Neural crest cell (in vitro differentiated cells): ENCODE results near the gene KIF26B. TPM values are rescaled to one million over a fixed set of nuclear protein-coding genes. Genes with fewer than 3 reads are reported as not detected.
"Not testable (repeated sequence)": the region's sequence is repeated elsewhere in the genome, so short reads cannot be mapped to it uniquely, and the experiment has no call there.

Experiments used
- DNase-seq: peaks from one replicate; pipeline ENCODE4 v3.0.0; 2021; ENCODE audit warnings: low read depth, mixed read lengths, low spot score
- H3K27ac Mint-ChIP-seq: one replicate; pipeline ENCODE4 v1.8.0; 2021; ENCODE audit warnings: mild to moderate bottlenecking, mixed read lengths; ENCODE audit not compliant: unreplicated experiment
- H3K27me3 Mint-ChIP-seq: 2 replicates; pipeline ENCODE4 v1.8.0; 2021; ENCODE audit warnings: low read depth, mild to moderate bottlenecking, mixed read lengths
- H3K36me3 Mint-ChIP-seq: 2 replicates; pipeline ENCODE4 v1.8.0; 2021; ENCODE audit warnings: low read depth, mild to moderate bottlenecking, mixed read lengths
- H3K4me1 Mint-ChIP-seq: 2 replicates; pipeline ENCODE4 v1.8.0; 2021; ENCODE audit warnings: mixed read lengths
- H3K4me3 Mint-ChIP-seq: one replicate; pipeline ENCODE4 v1.8.0; 2021; ENCODE audit warnings: mild to moderate bottlenecking, mixed read lengths
- H3K9me3 Mint-ChIP-seq: 2 replicates; pipeline ENCODE4 v1.8.0; 2021; ENCODE audit warnings: mixed read lengths
- CTCF ChIP-seq: fragments of 200-600 bp; sonication (generic); conservative IDR thresholded peaks from 2 replicates; pipeline ENCODE4 v1.5.0; 2021; ENCODE audit warnings: antibody characterized with exemption, mild to moderate bottlenecking
- total RNA-seq: library from RNA; stranded (reverse); gene quantifications from 2 replicates; pipeline ENCODE4 v1.2.1, GENCODE V29; 2021

Gene KIF26B
- total RNA-seq, 1 donor from 2014 or later = 6.2 TPM

GRCh38 chr1:245319094-245319493 lies 164.3 kb downstream of the KIF26B start:
- Mint-ChIP-seq H3K9me3 (no peaks in the 10 kb centered on the region), H3K27ac (no peak overlapping the region), H3K27me3 (no peaks in the 10 kb centered on the region), H3K36me3 (no peaks in the 10 kb centered on the region), H3K4me3 (no peak overlapping the region), H3K4me1 (peaks cover 16% of the 10 kb centered on the region)
- DNase-seq = no peak
- TF ChIP-seq CTCF = no peak

DNA sequence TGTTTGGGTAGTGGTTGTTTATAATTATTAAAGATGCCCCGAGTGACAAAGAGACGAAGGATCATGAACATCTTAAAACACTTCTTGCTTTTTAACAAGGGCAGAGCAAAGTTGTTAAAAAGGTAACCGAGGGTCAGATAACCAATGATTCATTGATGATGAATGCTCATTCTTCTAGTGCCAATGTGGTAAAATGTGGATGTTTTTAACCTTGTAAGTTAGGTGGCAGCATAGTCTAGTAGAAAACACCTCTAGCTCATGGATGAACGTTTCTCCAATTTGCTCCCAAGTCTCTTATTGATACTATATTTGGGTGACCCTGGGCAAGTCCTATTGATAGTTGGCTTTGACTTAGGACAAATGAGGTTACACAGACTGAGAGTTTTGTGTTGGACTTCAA lies 167.9 kb downstream of the KIF26B start:
- H3K27me3 Mint-ChIP-seq = no peaks in the 10 kb centered on the region
- H3K27ac Mint-ChIP-seq = no peak overlapping the region
- H3K4me3 Mint-ChIP-seq = no peak overlapping the region
- DNase-seq = no peak
- no peaks in the 10 kb centered on the region for H3K9me3 Mint-ChIP-seq
- H3K4me1 Mint-ChIP-seq = peaks cover 3% of the 10 kb centered on the region
- no peak for TF ChIP-seq CTCF
- no peaks in the 10 kb centered on the region for H3K36me3 Mint-ChIP-seq

DNA sequence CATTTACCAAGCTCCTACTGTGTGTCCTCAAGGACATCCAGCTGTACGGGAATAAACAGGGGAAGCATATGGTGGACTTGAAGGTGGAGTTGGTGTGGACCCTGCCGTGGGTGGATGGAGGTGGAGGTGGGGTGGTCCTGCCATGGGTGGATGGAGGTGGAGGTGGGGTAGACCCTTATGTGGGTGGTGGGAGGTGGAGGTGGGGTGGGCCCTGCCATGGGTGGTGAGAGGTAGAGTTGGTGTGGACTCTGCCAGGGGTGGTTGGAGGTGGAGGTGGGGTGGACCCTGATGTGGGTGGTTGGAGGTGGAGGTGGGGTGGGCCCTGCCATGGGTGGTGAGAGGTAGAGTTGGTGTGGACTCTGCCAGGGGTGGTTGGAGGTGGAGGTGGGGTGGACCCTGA lies 169.0 kb downstream of the KIF26B start:
- not testable (repeated sequence) for H3K27ac Mint-ChIP-seq, DNase-seq, H3K9me3 Mint-ChIP-seq, H3K27me3 Mint-ChIP-seq, H3K4me3 Mint-ChIP-seq, H3K36me3 Mint-ChIP-seq, H3K4me1 Mint-ChIP-seq

DNA sequence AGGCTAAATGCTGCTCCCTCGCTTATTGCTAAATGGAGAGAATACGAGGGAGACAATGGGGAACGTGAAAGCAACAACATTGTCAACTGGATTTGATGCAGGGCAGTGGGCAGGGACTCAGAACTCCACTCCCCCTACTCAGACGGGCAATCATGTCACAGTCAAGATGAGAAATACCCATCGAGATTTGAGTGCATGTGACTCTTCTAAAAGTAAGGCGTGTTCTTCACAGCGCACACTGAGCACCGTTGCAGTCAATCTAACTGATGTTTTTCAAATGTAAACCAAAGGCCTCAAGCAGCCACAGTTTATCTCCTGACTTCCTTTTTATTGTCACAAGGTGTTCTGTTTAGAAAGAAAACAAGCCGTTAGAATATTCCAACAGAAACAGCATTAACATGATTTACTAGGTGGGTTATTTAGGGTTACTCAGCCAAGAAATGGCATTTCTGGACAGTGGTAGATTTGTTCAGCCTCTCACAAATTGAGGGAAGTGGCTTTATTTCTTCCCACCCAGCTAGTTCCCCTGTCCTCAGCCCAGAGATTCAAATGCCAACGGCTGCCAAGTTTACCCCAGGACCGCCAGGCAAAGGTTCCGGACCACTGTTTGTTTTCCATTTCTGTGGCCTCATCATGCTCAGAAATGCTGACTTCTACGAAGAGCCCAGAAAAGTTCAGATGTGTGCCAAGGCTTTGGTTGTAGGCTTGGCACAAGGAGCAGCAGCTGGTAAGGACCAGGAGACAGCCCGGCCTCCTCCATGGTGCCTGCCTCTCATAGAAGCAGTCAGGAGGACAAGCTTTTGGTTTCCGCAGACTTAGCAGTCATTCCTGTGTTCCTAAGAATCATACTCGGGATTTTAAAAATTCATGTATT lies 171.4 kb downstream of the KIF26B start:
- H3K4me3 Mint-ChIP-seq = no peak overlapping the region
- H3K27me3 Mint-ChIP-seq = no peaks in the 10 kb centered on the region
- DNase-seq = no peak
- no peak for TF ChIP-seq CTCF
- H3K4me1 Mint-ChIP-seq = no peaks in the 10 kb centered on the region
- H3K36me3 Mint-ChIP-seq = no peaks in the 10 kb centered on the region
- no peak overlapping the region for H3K27ac Mint-ChIP-seq
- H3K9me3 Mint-ChIP-seq = no peaks in the 10 kb centered on the region

GRCh38 chr1:245327360-245327759 lies 172.6 kb downstream of the KIF26B start:
- Mint-ChIP-seq H3K27me3 (no peaks in the 10 kb centered on the region), H3K36me3 (no peaks in the 10 kb centered on the region), H3K9me3 (no peaks in the 10 kb centered on the region), H3K4me1 (no peaks in the 10 kb centered on the region), H3K4me3 (no peak overlapping the region), H3K27ac (no peak overlapping the region)
- TF ChIP-seq CTCF = no peak
- DNase-seq = no peak

DNA sequence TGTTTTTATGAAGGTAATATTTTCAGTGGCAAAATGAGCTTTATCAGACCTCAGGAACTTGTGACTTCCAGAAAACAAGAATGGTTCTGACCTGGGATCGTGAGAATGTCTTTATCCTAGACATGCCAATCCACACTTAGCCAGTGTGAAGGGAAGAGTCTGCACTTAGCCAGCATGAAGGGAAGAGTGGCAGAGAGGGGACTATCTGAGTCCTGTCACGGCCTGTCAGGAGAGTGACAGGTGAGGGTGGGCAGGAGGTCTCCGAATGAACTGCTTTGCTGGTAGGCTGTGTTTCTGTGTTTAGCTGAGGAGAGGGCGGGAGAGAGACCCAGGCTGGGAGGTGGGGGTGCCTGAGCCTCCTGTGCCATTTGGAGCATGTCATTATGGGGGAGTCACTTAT lies 173.1 kb downstream of the KIF26B start:
- no peak for TF ChIP-seq CTCF
- DNase-seq = no peak
- H3K36me3 Mint-ChIP-seq = no peaks in the 10 kb centered on the region
- no peaks in the 10 kb centered on the region for H3K9me3 Mint-ChIP-seq
- peaks cover 4% of the 10 kb centered on the region for H3K4me1 Mint-ChIP-seq
- no peaks in the 10 kb centered on the region for H3K27me3 Mint-ChIP-seq
- H3K27ac Mint-ChIP-seq = no peak overlapping the region
- no peak overlapping the region for H3K4me3 Mint-ChIP-seq
